Adipose tissue (tissue), 3 donors: ENCODE data around the gene CHST7. TPM values are rescaled to one million over a fixed set of nuclear protein-coding genes. Genes with fewer than 3 reads are reported as not detected.
"Not testable (repeated sequence)": the region's sequence is repeated elsewhere in the genome, so short reads cannot be mapped to it uniquely, and the experiment has no call there.

Experiments used
- H3K27ac ChIP-seq: one replicate; pipeline ENCODE4 v1.5.1; 2013; ENCODE audit warnings: low read depth, low read length
- WGBS, 3 donors: extraction: QIAGEN DNeasy Blood & Tissue Kit; methylation state at CpG; one replicate each; pipeline ENCODE4 v1.1.7; 2013; 5-methylcytosine and 5-hydroxymethylcytosine counted together
- polyA plus RNA-seq, 3 donors: library from polyadenylated mRNA; stranded (reverse); fragments of 200-250 nt; gene quantifications; one replicate each; pipeline ENCODE4 v1.2.3, GENCODE V29; 2013
- donor health status: healthy with polysubstance abuse.
- donor health status: Bipolar disorder and iron deficiency.
- donor health status: healthy.

Gene CHST7, protein sequence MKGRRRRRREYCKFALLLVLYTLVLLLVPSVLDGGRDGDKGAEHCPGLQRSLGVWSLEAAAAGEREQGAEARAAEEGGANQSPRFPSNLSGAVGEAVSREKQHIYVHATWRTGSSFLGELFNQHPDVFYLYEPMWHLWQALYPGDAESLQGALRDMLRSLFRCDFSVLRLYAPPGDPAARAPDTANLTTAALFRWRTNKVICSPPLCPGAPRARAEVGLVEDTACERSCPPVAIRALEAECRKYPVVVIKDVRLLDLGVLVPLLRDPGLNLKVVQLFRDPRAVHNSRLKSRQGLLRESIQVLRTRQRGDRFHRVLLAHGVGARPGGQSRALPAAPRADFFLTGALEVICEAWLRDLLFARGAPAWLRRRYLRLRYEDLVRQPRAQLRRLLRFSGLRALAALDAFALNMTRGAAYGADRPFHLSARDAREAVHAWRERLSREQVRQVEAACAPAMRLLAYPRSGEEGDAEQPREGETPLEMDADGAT
- 1 to 10 TPM; 1.7 to 7.5 (median 3.0) TPM for polyA plus RNA-seq

DNA sequence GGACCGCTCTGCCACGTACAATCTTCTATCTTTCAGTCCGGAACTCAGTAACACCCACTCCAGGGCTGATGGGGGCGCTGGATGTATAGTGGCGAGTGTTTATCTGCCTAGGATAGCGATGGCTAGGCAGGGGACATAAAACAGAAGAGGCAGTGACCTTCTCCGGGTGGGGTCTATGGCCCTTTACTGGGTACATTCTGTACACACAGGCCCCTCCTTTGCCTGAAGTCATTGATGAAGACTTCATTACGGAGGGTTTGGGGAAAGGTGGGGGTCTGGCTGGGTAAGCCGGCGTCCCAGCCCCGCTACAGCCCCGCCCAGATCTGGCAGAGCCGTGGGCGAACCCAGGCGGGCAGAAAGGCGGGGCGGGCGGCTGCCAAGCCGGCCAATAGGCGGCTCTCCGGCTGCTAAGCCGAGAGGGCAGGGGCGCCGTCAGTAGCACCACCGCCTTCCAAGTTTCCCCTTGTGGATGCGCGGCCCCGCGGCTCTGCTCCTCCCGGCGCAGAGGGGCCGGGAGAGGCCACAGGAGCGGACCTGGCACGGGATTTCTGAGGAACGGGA, at the start of gene CHST7:
CHST7 (plus strand) TSS at position 435 of the 561 bp plus-strand sequence. CDS start 167 bp downstream, outside the sequence.
- 1 to 33% (median 7%) methylated on average over 13 to 34 of the region's 35 CpGs for WGBS, 3 donors

DNA sequence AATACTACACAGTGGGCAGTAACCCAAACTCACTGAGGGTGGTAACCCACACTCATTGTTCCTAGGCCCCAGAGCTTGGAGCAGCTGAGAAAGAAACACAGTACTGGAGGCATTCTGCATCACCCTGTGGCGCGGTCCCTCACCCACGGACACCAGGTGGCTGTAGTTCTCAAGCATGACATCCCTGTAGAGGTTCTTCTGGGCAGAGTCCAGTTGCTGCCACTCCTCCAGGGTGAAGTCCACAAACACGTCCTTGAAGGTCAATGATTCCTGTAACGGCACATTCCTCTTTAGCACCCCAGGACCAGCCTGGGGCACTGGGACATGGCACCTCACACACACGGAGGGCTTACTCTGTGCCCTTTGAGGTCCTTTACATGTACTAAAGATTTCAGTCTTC, 44.9 kb upstream of the CHST7 start:
- not testable (repeated sequence) for H3K27ac ChIP-seq
- 42 to 95% (median 92%) methylated on average over 2 to 6 of the region's 6 CpGs for WGBS, 3 donors

More for the DNA sequence above, at the start of gene CHST7:
- H3K27ac ChIP-seq = no peak within 1 kb of the TSS

GRCh38 chrX:46529740-46530403, 43.7 kb upstream of the CHST7 start:
- H3K27ac ChIP-seq = not testable (repeated sequence)
- 70 to 89% (median 74%) methylated on average over 9 to 12 of the region's 12 CpGs for WGBS, 3 donors

DNA sequence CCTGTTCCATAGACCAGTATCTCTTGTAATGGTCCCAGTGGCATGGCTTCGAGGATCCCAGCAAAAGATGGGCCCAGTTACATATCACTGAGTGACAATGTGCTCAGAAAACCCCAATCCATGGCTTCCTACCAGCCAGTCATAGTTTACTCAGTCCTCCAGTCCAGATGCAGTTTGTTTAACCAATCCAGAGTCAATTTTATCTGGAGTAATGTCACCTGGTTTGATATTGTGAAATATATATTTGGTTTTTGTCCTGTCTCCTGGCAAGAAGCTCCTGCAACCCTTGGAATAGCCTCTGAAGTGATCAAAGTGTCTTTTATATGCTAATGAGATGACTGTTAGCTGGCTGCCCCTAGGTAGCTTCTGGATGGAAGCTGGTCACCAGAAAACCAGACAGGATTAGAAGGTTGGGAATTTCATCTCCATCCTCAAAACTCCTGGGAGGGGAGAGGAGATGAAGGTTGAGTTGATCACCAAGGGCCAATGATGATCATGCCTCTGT, 43.1 kb upstream of the CHST7 start:
- not testable (repeated sequence) for H3K27ac ChIP-seq
- 62 to 92% (median 91%) methylated on average over 1 of the region's 1 CpG for WGBS, 3 donors

DNA sequence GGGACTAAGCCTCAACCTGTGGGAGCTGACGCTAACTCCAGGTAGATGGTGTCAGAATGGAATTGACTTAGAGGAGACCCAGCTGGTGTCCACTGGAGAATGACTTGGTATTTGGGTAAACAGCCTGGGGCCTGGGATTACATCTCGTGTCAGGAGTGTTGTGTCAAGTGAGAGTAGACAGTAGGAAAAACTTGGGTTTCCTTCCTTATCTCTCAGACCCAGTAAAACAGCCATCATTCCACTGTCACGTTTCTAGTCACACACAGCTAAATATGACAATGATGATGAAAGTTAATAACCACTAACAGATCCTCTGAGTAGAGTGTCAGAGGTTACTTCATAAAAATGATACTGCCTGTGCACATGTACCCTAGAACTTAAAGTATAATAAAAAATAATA, 42.1 kb upstream of the CHST7 start:
- no peak overlapping the region for H3K27ac ChIP-seq
- WGBS, 3 donors = 61 to 91% (median 65%) methylated on average over 3 of the region's 3 CpGs

DNA sequence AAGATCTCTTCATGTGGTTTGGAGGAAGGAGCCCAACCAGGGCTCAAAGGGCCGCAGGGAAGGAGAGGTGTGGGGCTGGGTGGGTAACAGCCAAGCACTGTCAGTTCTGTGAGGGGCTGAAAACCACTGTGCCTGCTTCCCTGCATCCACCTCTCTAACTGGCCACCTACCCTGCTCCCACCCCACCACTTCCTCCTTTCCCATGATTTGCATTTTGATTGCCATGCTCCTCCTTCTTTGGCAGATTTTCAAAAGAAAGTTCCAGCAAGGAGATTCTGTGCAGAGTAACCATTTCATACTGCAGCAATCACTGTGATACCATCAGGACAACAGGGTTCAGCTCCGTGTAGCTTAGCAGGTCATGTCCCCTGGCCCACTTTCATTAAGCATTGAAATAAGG, 30.1 kb upstream of the CHST7 start:
- WGBS, 3 donors = 81 to 97% (median 83%) methylated on average over 2 of the region's 2 CpGs
- no peak overlapping the region for H3K27ac ChIP-seq

DNA sequence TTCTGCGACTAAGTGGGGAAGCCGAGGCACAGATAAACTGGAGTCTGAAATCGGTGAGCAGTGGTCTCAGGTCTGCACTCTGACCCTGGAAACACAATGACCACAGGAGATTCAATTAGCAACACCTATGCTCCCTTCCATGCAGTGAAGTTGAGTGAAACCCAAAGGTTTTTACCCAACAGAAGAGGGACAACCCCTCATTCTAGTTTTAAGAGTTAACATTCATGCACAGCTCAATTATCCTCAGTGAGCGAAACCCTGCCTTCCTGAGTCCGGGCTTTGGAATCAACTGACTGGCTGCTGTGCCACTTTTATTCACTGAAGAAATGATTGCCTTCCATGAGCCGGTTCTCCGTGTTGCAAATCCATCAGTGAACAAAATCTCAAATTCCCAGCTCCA, 29.0 kb upstream of the CHST7 start:
- 40 to 51% (median 47%) methylated on average over 7 of the region's 7 CpGs for WGBS, 3 donors
- H3K27ac ChIP-seq = not testable (repeated sequence)

DNA sequence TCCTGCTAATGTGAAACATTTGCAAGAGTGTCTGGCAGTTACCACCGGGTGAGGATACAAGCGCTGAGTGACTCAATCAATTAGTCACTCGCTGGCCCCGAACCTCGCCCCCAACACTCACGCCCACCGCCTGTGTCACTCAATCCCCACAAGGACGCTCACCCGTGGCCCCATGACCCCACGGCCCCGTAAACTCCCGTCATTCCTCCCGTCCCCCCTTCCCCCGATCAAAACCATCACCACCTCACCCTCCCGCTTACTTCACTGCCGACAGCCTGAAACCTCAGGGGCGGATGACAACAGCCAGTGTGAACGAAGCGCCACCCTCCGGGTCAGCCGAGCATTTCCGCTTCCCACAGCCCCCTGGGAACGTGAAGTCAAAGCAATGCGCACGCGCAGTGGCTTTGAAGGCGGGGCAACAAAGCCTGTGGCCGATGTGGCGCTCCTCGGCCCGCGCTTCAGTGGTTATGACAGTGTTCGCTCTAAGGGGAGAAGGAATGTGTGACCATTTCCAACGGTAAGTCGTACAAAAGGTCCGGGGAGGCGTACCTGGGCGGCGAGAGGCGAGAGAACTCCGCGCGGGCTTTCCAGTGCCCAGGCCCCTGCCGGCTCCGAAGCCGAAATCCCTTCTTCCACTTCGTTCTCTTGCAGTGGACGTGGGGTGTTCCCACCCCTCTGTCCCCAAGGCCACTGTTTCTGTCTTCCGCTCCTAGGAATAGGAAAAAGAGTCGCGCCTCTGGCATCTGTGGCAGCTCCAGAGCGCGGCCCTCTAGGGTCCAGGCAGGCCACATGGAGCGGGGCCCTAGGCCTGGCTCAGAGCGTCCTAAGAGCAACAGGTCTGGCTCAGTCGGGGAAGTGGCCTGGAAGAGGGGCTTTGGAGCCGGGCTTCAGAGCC, 28.2 kb upstream of the CHST7 start, which contains the start of gene ZNF674:
ZNF674 (minus strand) TSS at position 311 of the 895 bp plus-strand sequence. CDS start 3,334 bp downstream, outside the sequence.
- WGBS, 3 donors = 0 to 33% (median 0%) methylated on average over 46 to 57 of the region's 57 CpGs

DNA sequence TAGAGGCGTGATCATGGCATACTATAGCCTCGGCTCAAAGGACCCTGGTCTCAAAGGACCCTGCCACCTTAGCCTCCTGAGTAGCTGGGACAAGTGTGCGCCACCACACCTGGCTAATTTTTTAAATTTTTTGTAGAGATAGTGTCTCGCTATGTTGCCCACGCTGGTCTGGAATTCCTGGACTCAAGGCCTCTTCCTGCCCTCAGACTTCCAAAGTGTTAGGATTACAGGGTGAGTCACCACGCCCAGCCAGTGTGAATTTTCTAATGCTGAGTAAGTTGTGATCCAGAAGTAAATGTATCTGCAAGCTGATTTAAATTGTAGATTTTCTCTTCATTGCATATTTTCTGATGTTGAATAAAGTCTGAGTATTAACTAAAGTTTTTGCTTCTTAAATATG, 25.7 kb upstream of the CHST7 start:
- WGBS, 3 donors = 80 to 85% (median 82%) methylated on average over 6 of the region's 6 CpGs
- H3K27ac ChIP-seq = no peak overlapping the region

More for the DNA sequence above, 28.2 kb upstream of the CHST7 start, which contains the start of gene ZNF674:
- H3K27ac ChIP-seq = no peak within 1 kb of the TSS

GRCh38 chrX:46549914-46550313, 23.7 kb upstream of the CHST7 start:
- WGBS, 3 donors = 56 to 96% (median 67%) methylated on average over 1 of the region's 1 CpG
- H3K27ac ChIP-seq = no peak overlapping the region

GRCh38 chrX:46551494-46552128, 22.0 kb upstream of the CHST7 start:
- 74 to 83% (median 77%) methylated on average over 8 of the region's 8 CpGs for WGBS, 3 donors
- H3K27ac ChIP-seq = no peak overlapping the region

- H3K27ac ChIP-seq = no peak overlapping the region
- WGBS, 3 donors = 85 to 94% (median 94%) methylated on average over 5 of the region's 5 CpGs
Measured at GRCh38 chrX:46553935-46554334, 19.6 kb upstream of the CHST7 start.

GRCh38 chrX:46554942-46555341, 18.6 kb upstream of the CHST7 start:
- 17 to 42% (median 40%) methylated on average over 2 of the region's 2 CpGs for WGBS, 3 donors
- no peak overlapping the region for H3K27ac ChIP-seq

GRCh38 chrX:46559062-46559461, 14.5 kb upstream of the CHST7 start:
- H3K27ac ChIP-seq = no peak overlapping the region
- 80 to 88% (median 87%) methylated on average over 3 of the region's 3 CpGs for WGBS, 3 donors

DNA sequence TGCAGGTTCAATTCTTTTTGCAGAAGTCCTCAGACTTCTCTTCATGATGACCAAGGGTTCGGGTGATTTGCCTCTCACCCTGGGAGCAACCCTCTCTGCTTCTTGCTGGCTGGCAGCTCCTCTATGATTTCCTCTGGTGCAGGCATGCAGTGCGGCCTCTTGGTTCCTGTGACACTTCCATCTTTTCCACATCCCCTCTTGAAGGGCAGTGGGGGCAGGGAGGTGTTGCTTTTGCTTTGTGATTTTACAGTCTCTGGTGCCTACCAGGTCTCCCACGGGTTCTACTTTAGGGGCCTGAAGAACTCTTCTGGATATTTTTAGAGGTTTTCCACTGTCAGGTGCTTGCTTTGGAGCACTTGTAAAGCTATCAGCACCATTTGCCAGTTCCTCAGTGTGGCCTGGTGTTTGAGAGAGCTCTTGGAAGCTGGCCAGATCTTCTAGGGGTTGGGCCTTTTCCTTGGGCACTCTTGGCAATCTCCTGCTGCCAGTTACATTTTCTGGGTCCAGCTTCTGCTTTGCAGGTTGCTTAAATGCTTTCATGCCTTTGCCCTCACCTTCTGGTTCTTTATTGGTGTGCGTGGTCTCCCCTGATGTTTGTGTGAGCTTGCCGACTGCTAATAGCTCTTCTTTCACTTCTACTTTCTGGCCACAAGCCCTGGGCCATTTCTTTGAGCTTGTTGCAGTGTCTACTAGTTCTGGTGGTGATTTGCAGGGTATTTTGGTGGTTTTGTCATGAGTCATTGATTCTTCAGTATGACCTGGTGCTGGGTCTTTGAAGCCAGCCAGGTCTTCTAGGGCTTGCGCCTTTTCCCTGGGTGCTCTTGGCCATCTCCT, 11.5 kb upstream of the CHST7 start:
- H3K27ac ChIP-seq = no peak overlapping the region
- 46 to 79% (median 72%) methylated on average over 6 of the region's 6 CpGs for WGBS, 3 donors

DNA sequence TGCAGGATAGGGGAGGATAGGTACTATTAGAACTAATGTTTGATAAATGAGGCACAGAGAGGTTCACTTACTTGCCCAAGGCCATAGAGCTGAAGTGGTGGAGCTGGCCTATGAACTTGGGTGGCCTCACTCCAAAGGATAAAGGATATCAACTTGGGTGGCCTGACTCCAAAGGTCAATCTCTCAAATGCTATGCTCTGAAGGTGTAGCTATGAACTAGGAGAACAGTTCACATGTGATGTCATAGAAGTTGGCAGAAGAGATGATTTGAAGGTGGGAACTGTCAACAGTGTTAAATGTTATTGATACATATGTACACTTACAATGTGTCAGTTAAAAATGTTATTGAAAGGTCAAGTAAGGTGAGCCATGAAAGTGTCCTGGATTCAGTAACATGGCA, 6.2 kb upstream of the CHST7 start:
- no peak overlapping the region for H3K27ac ChIP-seq

GRCh38 chrX:46569621-46570020, 3.9 kb upstream of the CHST7 start:
- no peak overlapping the region for H3K27ac ChIP-seq
